Sigmoid colon (tissue), 4 donors: Measurements from ENCODE around the gene TRERF1.

Experiments used
- CTCF ChIP-seq, 4 experiments: fragments of 450-650 bp in 3 of 4; fragments of 200-600 bp in 1 of 4; IDR thresholded peaks; one replicate each; pipeline ENCODE4 v1.5.1; 2016 to 2019; ENCODE audit warnings: antibody characterized with exemption in 4 of 4, mild to moderate bottlenecking in 3 of 4, moderate library complexity in 2 of 4
- EP300 ChIP-seq, 4 donors: sonication (generic); formaldehyde crosslinking; IDR thresholded peaks; one replicate each; pipeline ENCODE4 v1.6.1; 2017; ENCODE audit warnings: antibody characterized with exemption in 4 of 4
- POLR2A ChIP-seq, 2 donors: fragments of 450-650 bp; IDR thresholded peaks; one replicate each; pipeline ENCODE4 v1.6.1; 2016; ENCODE audit warnings: antibody characterized with exemption in 2 of 2, mild to moderate bottlenecking in 2 of 2, moderate library complexity in 2 of 2

GRCh38 chr6:42269974-42270510 lies 181.7 kb downstream of the TRERF1 start:
- TF ChIP-seq EP300 (IDR thresholded peaks at IDR 0.05) (no peak), POLR2A (IDR thresholded peaks at IDR 0.05) (no peak), CTCF (IDR thresholded peaks at IDR 0.05) (no peak)
